ENCODE measurements around the gene SNU13.

SNU13 gene

GRCh38 chr22:41648432-41648831 lies 40.2 kb downstream of the SNU13 start:
- peaks cover 46 to 95% of the 10 kb centered on the region in 2 donors for H3K36me3 ChIP-seq (replicated peaks in 1 of 2; ENCODE audit: control insufficient read depth in 2 of 2, insufficient read depth in 2 of 2, low read length in 2 of 2)
- no peak overlapping the region for H3K4ac ChIP-seq (ENCODE audit: low read length)
- H3K79me1 ChIP-seq (ENCODE audit: low read depth, low read length), result peaks cover 5% of the 10 kb centered on the region
- no peak overlapping the region for H2AK5ac ChIP-seq (ENCODE audit: low read depth, low read length)
- no peak overlapping the region for H2BK120ac ChIP-seq (ENCODE audit: low read depth, low read length)
- no peaks in the 10 kb centered on the region for H3K9me3 ChIP-seq (replicated peaks in 1 of 2; ENCODE audit: control insufficient read depth in 2 of 2, insufficient read depth in 1 of 2, low read depth in 1 of 2, low read length in 2 of 2)
- H3K23ac ChIP-seq (ENCODE audit: low read depth, low read length, poor library complexity), result no peak overlapping the region
- no peak overlapping the region for H3K4me3 ChIP-seq (ENCODE audit: low read length in 2 of 2)
- no peak overlapping the region for H3K18ac ChIP-seq (ENCODE audit: low read length)
- no peak overlapping the region for H4K91ac ChIP-seq (ENCODE audit: low read depth, low read length, poor library complexity)
- H2BK15ac ChIP-seq (ENCODE audit: low read length), result no peak overlapping the region
- no peak overlapping the region for H3K14ac ChIP-seq (ENCODE audit: low read length)
- no peak for DNase-seq (ENCODE audit: low spot score)
- H3K27me3 ChIP-seq (ENCODE audit: control insufficient read depth in 3 of 3, insufficient read depth in 3 of 3, low read depth in 1 of 3, low read length in 3 of 3), result no peaks in the 10 kb centered on the region
- no peak overlapping the region for H2BK12ac ChIP-seq (ENCODE audit: low read length)
- H3K27ac ChIP-seq (replicated peaks; ENCODE audit: low read length), result no peak overlapping the region
- no peak overlapping the region for H3K9ac ChIP-seq (ENCODE audit: low read depth, low read length, poor library complexity)
- no peak overlapping the region for H3K4me2 ChIP-seq (ENCODE audit: insufficient read depth, low read length, poor library complexity, severe bottlenecking)
- no CpG with 5 or more reads among the region's 1 CpG for WGBS, 2 donors (ENCODE audit: extremely low coverage in 2 of 2, insufficient read length in 2 of 2, insufficient replicate concordance in 1 of 2)
- H2BK5ac ChIP-seq (ENCODE audit: low read length), result no peak overlapping the region
- H3K4me1 ChIP-seq (ENCODE audit: control insufficient read depth in 2 of 2, insufficient read depth in 1 of 2, low read depth in 1 of 2, low read length in 2 of 2), result no peaks in the 10 kb centered on the region
- no peak overlapping the region for H4K8ac ChIP-seq (ENCODE audit: low read depth, low read length)
- H2AFZ ChIP-seq (ENCODE audit: low read length), result no peak overlapping the region

DNA sequence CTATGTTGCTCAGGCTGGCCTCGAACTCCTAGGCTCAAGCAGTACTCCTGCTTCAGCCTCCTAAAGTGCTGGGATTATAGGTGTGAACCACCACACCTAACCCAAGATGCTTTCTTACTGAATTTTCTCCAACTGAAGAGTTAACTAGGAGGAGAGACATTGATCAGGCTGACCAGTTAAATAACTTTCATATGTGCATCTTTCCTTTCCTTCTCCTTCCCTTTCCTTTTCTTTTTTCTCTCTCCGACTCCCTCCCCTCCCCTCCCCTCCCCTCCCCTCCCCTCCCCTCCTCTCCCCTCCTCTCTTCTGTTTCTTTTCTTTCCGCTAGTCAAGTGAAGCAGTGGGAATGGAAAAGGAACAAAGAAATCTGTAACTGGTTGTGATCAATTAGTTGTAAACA lies 40.9 kb downstream of the SNU13 start:
- Histone ChIP-seq H3K4me1 (ENCODE audit: control insufficient read depth in 2 of 2, insufficient read depth in 1 of 2, low read depth in 1 of 2, low read length in 2 of 2) (no peaks in the 10 kb centered on the region), H3K4ac (ENCODE audit: low read length) (no peak overlapping the region), H3K27ac (replicated peaks; ENCODE audit: low read length) (no peak overlapping the region), H2BK5ac (ENCODE audit: low read length) (no peak overlapping the region), H2AK5ac (ENCODE audit: low read depth, low read length) (no peak overlapping the region), H2BK15ac (ENCODE audit: low read length) (no peak overlapping the region), H3K27me3 (ENCODE audit: control insufficient read depth in 3 of 3, insufficient read depth in 3 of 3, low read depth in 1 of 3, low read length in 3 of 3) (no peaks in the 10 kb centered on the region), H3K4me3 (ENCODE audit: low read length in 2 of 2) (no peak overlapping the region), H3K79me1 (ENCODE audit: low read depth, low read length) (peaks cover 5% of the 10 kb centered on the region), H2AFZ (ENCODE audit: low read length) (no peak overlapping the region), H3K36me3 (replicated peaks in 1 of 2; ENCODE audit: control insufficient read depth in 2 of 2, insufficient read depth in 2 of 2, low read length in 2 of 2) (peaks cover 42 to 95% of the 10 kb centered on the region in 2 donors), H3K9me3 (replicated peaks in 1 of 2; ENCODE audit: control insufficient read depth in 2 of 2, insufficient read depth in 1 of 2, low read depth in 1 of 2, low read length in 2 of 2) (no peaks in the 10 kb centered on the region), H3K14ac (ENCODE audit: low read length) (no peak overlapping the region), H2BK120ac (ENCODE audit: low read depth, low read length) (no peak overlapping the region), H3K9ac (ENCODE audit: low read depth, low read length, poor library complexity) (no peak overlapping the region), H4K91ac (ENCODE audit: low read depth, low read length, poor library complexity) (no peak overlapping the region), H2BK12ac (ENCODE audit: low read length) (no peak overlapping the region), H3K18ac (ENCODE audit: low read length) (no peak overlapping the region), H3K4me2 (ENCODE audit: insufficient read depth, low read length, poor library complexity, severe bottlenecking) (no peak overlapping the region), H4K8ac (ENCODE audit: low read depth, low read length) (no peak overlapping the region), H3K23ac (ENCODE audit: low read depth, low read length, poor library complexity) (no peak overlapping the region)
- no CpG with 5 or more reads among the region's 3 CpGs for WGBS, 2 donors (ENCODE audit: extremely low coverage in 2 of 2, insufficient read length in 2 of 2, insufficient replicate concordance in 1 of 2)
- DNase-seq (ENCODE audit: low spot score), result no peak

DNA sequence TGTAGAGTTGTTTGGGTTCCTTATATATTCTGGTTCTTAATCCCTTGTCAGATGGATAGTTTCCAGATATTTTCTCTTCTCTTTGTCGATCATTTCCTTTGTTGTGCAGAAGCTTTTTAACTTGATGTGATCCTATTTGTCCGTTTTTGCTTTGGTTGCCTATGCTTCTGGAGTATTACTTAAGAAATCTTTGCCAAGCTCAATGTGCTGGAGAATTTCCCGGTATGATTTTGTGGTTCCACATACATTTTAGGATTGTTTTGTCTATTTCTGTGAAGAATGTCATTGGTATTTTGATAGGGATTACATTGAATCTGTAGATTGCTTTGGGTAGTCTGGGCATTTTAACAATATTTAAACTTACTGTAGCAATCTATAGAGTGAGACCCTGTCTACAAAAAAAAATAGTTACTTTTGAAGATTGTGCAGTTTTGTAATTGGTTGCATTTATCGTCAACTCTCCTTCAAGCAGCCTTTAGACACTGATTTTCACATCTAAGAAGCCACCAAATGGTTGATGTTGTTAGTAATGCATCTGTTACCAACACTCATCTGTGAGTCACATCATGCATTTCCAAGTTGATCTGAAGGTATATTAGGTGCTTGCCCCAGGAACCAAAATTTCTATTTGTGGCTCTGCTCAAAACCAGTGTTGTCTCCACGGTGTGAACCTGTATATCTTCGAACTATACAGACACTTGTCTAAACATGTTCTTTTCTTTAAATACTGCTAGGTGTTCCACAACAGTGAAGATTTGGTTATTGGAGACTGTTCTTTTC lies 46.1 kb downstream of the SNU13 start:
- no peak for DNase-seq (ENCODE audit: low spot score)
- no peak overlapping the region for H3K27ac ChIP-seq (replicated peaks; ENCODE audit: low read length)

DNA sequence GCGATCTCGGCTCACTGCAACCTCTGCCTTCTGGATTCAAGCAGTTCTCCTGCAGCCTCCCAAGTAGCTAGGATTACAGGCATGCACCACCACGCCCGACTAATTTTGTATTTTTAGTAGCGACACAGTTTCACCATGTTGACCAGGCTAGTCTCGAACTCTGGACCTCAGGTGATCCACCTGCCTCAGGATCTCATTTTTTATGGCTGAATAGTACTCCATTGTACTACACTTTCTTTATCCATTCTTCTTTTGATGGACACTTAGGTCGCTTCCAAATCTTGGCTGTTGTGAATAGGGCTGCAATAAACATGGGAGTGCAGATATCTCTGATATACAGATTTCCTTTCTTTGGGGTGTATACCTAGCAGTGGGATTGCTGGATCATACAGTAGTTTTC lies 46.8 kb downstream of the SNU13 start:
- H2BK120ac ChIP-seq (ENCODE audit: low read depth, low read length), result no peak overlapping the region
- no peaks in the 10 kb centered on the region for H3K9me3 ChIP-seq (replicated peaks in 1 of 2; ENCODE audit: control insufficient read depth in 2 of 2, insufficient read depth in 1 of 2, low read depth in 1 of 2, low read length in 2 of 2)
- no peak for DNase-seq (ENCODE audit: low spot score)
- no peak overlapping the region for H2BK12ac ChIP-seq (ENCODE audit: low read length)
- H3K27ac ChIP-seq (replicated peaks; ENCODE audit: low read length), result no peak overlapping the region
- no peak overlapping the region for H3K18ac ChIP-seq (ENCODE audit: low read length)
- no peak overlapping the region for H3K23ac ChIP-seq (ENCODE audit: low read depth, low read length, poor library complexity)
- H2BK5ac ChIP-seq (ENCODE audit: low read length), result no peak overlapping the region
- no CpG with 5 or more reads among the region's 7 CpGs for WGBS, 2 donors (ENCODE audit: extremely low coverage in 2 of 2, insufficient read length in 2 of 2, insufficient replicate concordance in 1 of 2)
- peaks cover 4% of the 10 kb centered on the region for H3K79me1 ChIP-seq (ENCODE audit: low read depth, low read length)
- no peak overlapping the region for H3K4ac ChIP-seq (ENCODE audit: low read length)
- H3K14ac ChIP-seq (ENCODE audit: low read length), result no peak overlapping the region
- no peak overlapping the region for H2AFZ ChIP-seq (ENCODE audit: low read length)
- no peak overlapping the region for H4K91ac ChIP-seq (ENCODE audit: low read depth, low read length, poor library complexity)
- no peaks in the 10 kb centered on the region for H3K27me3 ChIP-seq (ENCODE audit: control insufficient read depth in 3 of 3, insufficient read depth in 3 of 3, low read depth in 1 of 3, low read length in 3 of 3)
- no peak overlapping the region for H4K8ac ChIP-seq (ENCODE audit: low read depth, low read length)
- no peak overlapping the region for H2AK5ac ChIP-seq (ENCODE audit: low read depth, low read length)
- H3K4me3 ChIP-seq (ENCODE audit: low read length in 2 of 2), result no peak overlapping the region
- H2BK15ac ChIP-seq (ENCODE audit: low read length), result no peak overlapping the region
- no peak overlapping the region for H3K9ac ChIP-seq (ENCODE audit: low read depth, low read length, poor library complexity)
- no peak overlapping the region for H3K4me2 ChIP-seq (ENCODE audit: insufficient read depth, low read length, poor library complexity, severe bottlenecking)
- H3K4me1 ChIP-seq (ENCODE audit: control insufficient read depth in 2 of 2, insufficient read depth in 1 of 2, low read depth in 1 of 2, low read length in 2 of 2), result no peaks in the 10 kb centered on the region
- peaks cover 41 to 94% of the 10 kb centered on the region in 2 donors for H3K36me3 ChIP-seq (replicated peaks in 1 of 2; ENCODE audit: control insufficient read depth in 2 of 2, insufficient read depth in 2 of 2, low read length in 2 of 2)

More for the DNA sequence above, 46.1 kb downstream of the SNU13 start:
- peaks cover 40 to 93% of the 10 kb centered on the region in 2 donors for H3K36me3 ChIP-seq (replicated peaks in 1 of 2; ENCODE audit: control insufficient read depth in 2 of 2, insufficient read depth in 2 of 2, low read length in 2 of 2)
- no peak overlapping the region for H3K4me3 ChIP-seq (ENCODE audit: low read length in 2 of 2)
- no peak overlapping the region for H2BK5ac ChIP-seq (ENCODE audit: low read length)
- no CpG with 5 or more reads among the region's 6 CpGs for WGBS, 2 donors (ENCODE audit: extremely low coverage in 2 of 2, insufficient read length in 2 of 2, insufficient replicate concordance in 1 of 2)
- H3K4me1 ChIP-seq (ENCODE audit: control insufficient read depth in 2 of 2, insufficient read depth in 1 of 2, low read depth in 1 of 2, low read length in 2 of 2), result no peaks in the 10 kb centered on the region
- no peak overlapping the region for H2AFZ ChIP-seq (ENCODE audit: low read length)
- no peaks in the 10 kb centered on the region for H3K27me3 ChIP-seq (ENCODE audit: control insufficient read depth in 3 of 3, insufficient read depth in 3 of 3, low read depth in 1 of 3, low read length in 3 of 3)
- no peak overlapping the region for H3K23ac ChIP-seq (ENCODE audit: low read depth, low read length, poor library complexity)
- H3K18ac ChIP-seq (ENCODE audit: low read length), result no peak overlapping the region
- no peak overlapping the region for H2BK120ac ChIP-seq (ENCODE audit: low read depth, low read length)
- no peak overlapping the region for H3K14ac ChIP-seq (ENCODE audit: low read length)
- H3K9ac ChIP-seq (ENCODE audit: low read depth, low read length, poor library complexity), result no peak overlapping the region
- H3K9me3 ChIP-seq (replicated peaks in 1 of 2; ENCODE audit: control insufficient read depth in 2 of 2, insufficient read depth in 1 of 2, low read depth in 1 of 2, low read length in 2 of 2), result no peaks in the 10 kb centered on the region
- H3K4me2 ChIP-seq (ENCODE audit: insufficient read depth, low read length, poor library complexity, severe bottlenecking), result no peak overlapping the region
- H3K4ac ChIP-seq (ENCODE audit: low read length), result no peak overlapping the region
- H2BK15ac ChIP-seq (ENCODE audit: low read length), result no peak overlapping the region
- peaks cover 4% of the 10 kb centered on the region for H3K79me1 ChIP-seq (ENCODE audit: low read depth, low read length)
- H2AK5ac ChIP-seq (ENCODE audit: low read depth, low read length), result no peak overlapping the region
- H4K91ac ChIP-seq (ENCODE audit: low read depth, low read length, poor library complexity), result no peak overlapping the region
- no peak overlapping the region for H4K8ac ChIP-seq (ENCODE audit: low read depth, low read length)
- H2BK12ac ChIP-seq (ENCODE audit: low read length), result no peak overlapping the region
